Muscle layer of duodenum (tissue), 2 donors: ENCODE data around the gene TMEM127.

Experiments used
- H3K27ac ChIP-seq: one replicate; pipeline ENCODE4 v1.7.0; 2013; ENCODE audit warnings: mild to moderate bottlenecking, low read length
- H3K27me3 ChIP-seq: one replicate; pipeline ENCODE4 v1.7.0; 2013; ENCODE audit warnings: low read depth, mild to moderate bottlenecking, control low read depth, low read length
- H3K36me3 ChIP-seq, 2 donors: one replicate each; pipeline ENCODE4 v1.7.0; 2013; ENCODE audit warnings: low read length in 2 of 2, control low read depth in 1 of 2, mild to moderate bottlenecking in 1 of 2; ENCODE audit not compliant: insufficient read depth in 2 of 2, control insufficient read depth in 1 of 2
- H3K4me1 ChIP-seq, 2 donors: one replicate each; pipeline ENCODE4 v1.7.0; 2013; ENCODE audit warnings: low read length in 2 of 2, mild to moderate bottlenecking in 2 of 2, control low read depth in 1 of 2, moderate library complexity in 1 of 2; ENCODE audit not compliant: insufficient read depth in 2 of 2, control insufficient read depth in 1 of 2
- H3K4me3 ChIP-seq, 2 donors: one replicate each; pipeline ENCODE4 v1.7.0; 2013; ENCODE audit warnings: low read length in 2 of 2, low read depth in 1 of 2, mild to moderate bottlenecking in 1 of 2
- H3K9me3 ChIP-seq, 2 donors: one replicate each; pipeline ENCODE4 v1.7.0; 2013; ENCODE audit warnings: low read length in 2 of 2, control low read depth in 1 of 2, mild to moderate bottlenecking in 1 of 2; ENCODE audit not compliant: control insufficient read depth in 1 of 2
- donor health status: healthy.

TMEM127 gene

GRCh38 chr2:96250188-96250587, 15.6 kb downstream of the TMEM127 start:
- peaks cover 35 to 40% of the 10 kb centered on the region in 2 donors for H3K36me3 ChIP-seq
- no peak overlapping the region for H3K27ac ChIP-seq
- peaks cover 0 to 11% of the 10 kb centered on the region in 2 donors for H3K4me1 ChIP-seq
- no peaks in the 10 kb centered on the region for H3K27me3 ChIP-seq
- H3K9me3 ChIP-seq = no peaks in the 10 kb centered on the region
- H3K4me3 ChIP-seq = no peak overlapping the region

DNA sequence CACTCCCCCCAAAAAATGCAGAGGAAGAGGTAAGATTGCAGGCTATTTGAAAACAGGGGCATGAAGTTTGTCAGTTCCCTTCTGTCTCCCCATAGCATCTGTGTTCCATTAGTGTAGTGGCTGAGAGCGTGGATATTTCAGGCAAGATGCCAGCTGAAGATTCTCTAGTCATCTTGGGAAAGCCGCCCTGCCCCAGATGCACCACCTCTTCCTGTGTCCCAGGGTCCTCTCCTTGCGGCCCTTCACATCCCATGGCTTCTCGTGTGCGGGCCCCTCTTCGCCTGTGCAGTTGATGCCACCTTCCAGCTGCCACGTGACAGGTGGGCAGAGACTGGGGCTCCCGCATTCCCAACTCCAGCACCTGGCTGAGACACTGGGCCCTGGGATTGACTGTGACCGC, 16.1 kb downstream of the TMEM127 start:
- Histone ChIP-seq H3K27me3 (no peaks in the 10 kb centered on the region), H3K9me3 (no peaks in the 10 kb centered on the region), H3K27ac (no peak overlapping the region), H3K4me3 (no peak overlapping the region), H3K4me1 (peaks cover 0 to 11% of the 10 kb centered on the region in 2 donors), H3K36me3 (peaks cover 29 to 35% of the 10 kb centered on the region in 2 donors)

- Histone ChIP-seq H3K9me3 (no peaks in the 10 kb centered on the region), H3K4me3 (no peak overlapping the region), H3K4me1 (peaks cover 0 to 11% of the 10 kb centered on the region in 2 donors), H3K27ac (no peak overlapping the region), H3K36me3 (peaks cover 19 to 25% of the 10 kb centered on the region in 2 donors), H3K27me3 (no peaks in the 10 kb centered on the region)
Observed at GRCh38 chr2:96248624-96249023, 17.2 kb downstream of the TMEM127 start.

- Histone ChIP-seq H3K27me3 (no peaks in the 10 kb centered on the region), H3K4me3 (no peak overlapping the region), H3K36me3 (peaks cover 12 to 17% of the 10 kb centered on the region in 2 donors), H3K4me1 (peaks cover 0 to 11% of the 10 kb centered on the region in 2 donors), H3K27ac (no peak overlapping the region), H3K9me3 (no peaks in the 10 kb centered on the region)
Observed at GRCh38 chr2:96247896-96248295, 17.9 kb downstream of the TMEM127 start.

- no peak overlapping the region for H3K27ac ChIP-seq
- no peaks in the 10 kb centered on the region for H3K27me3 ChIP-seq
- H3K36me3 ChIP-seq = peaks cover 3 to 8% of the 10 kb centered on the region in 2 donors
- no peak overlapping the region for H3K4me3 ChIP-seq
- H3K9me3 ChIP-seq = no peaks in the 10 kb centered on the region
- peaks cover 0 to 9% of the 10 kb centered on the region in 2 donors for H3K4me1 ChIP-seq
Observed at GRCh38 chr2:96247009-96247408, 18.8 kb downstream of the TMEM127 start.

GRCh38 chr2:96245609-96246390, 20.0 kb downstream of the TMEM127 start:
- no peaks in the 10 kb centered on the region for H3K27me3 ChIP-seq
- H3K4me1 ChIP-seq = peaks cover 3 to 6% of the 10 kb centered on the region in 2 donors
- H3K4me3 ChIP-seq = no peak overlapping the region
- H3K27ac ChIP-seq = no peak overlapping the region
- peaks cover 0 to 3% of the 10 kb centered on the region in 2 donors for H3K36me3 ChIP-seq
- no peaks in the 10 kb centered on the region for H3K9me3 ChIP-seq

DNA sequence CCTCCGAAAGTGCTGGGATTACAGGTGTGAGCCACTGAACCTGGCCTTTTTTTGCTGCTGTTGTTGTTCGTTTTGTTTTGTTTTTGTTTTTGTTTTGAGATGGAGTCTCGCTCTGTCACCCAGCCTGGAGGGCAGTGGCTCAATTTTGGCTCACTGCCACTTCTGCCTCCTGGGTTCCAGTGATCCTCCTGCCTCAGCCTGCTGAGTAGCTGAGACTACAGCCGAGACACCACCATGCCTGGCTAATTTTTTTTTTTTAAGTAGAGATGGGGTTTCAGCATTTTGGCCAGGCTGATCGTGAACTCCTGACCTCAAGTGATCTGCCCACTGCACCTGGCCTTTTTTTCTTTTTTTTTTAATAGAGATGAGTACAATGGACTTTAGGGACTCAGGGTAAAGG, 22.0 kb downstream of the TMEM127 start:
- Histone ChIP-seq H3K4me1 (peaks cover 0 to 4% of the 10 kb centered on the region in 2 donors), H3K9me3 (no peaks in the 10 kb centered on the region), H3K4me3 (no peak overlapping the region), H3K36me3 (peaks cover 6 to 10% of the 10 kb centered on the region in 2 donors), H3K27ac (no peak overlapping the region), H3K27me3 (no peaks in the 10 kb centered on the region)

DNA sequence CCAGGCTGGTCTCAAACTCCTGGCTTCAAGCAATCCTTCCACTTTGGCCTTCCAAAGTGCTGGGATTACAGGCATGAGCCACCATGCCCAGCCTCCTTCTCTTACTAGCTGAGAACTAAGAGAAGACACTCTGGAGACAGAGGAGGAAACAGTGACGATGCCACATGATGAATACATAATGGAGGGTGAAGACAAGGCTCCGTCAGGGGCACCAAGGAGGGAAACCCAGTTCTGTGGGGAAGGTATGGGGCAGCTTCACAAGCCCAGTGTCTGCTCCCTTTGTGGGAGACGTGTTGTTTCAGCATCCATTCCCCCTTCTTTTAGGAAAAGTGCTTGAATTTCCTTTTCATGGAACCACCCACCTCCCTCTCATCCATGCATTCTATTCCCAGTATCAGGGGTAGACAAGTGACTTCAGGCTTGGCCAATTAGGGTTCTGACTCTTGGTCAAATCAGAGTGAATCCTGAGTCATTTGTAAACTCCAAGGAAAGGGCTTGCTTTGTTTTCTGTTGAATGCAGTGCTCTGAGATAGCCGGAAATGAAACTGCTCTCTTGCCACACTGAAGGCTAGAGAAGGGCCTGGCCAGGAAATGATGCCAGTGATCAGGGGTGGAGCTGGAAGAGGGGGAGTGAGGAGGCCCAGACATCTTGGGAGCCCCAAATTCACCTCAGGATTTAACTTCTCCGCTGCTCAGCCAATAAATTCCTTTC, 23.7 kb downstream of the TMEM127 start:
- Histone ChIP-seq H3K4me3 (no peak overlapping the region), H3K27ac (peak overlapping the region; percentile 37), H3K4me1 (peaks cover 0 to 4% of the 10 kb centered on the region in 2 donors), H3K27me3 (no peaks in the 10 kb centered on the region), H3K36me3 (peaks cover 6 to 10% of the 10 kb centered on the region in 2 donors), H3K9me3 (no peaks in the 10 kb centered on the region)

DNA sequence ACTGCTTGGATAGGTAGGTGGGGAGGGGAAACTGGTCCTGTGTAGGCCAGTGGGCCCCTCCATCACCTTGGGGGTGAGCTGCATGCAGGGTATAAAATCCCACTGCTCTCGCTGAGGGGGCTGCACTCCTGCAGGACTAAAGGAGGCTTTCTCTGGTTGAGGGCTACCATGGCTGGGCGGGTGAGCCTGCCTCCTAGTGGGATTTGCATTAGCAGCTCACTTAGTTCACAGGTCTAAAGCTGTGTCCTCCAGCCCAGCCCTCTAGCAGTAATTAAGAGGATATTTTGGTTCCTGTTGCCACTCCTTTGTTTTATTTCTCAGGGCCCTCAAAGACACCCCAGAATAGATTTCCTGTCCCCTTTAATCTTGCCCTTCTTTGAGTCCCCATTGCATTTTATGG, 24.6 kb downstream of the TMEM127 start:
- Histone ChIP-seq H3K4me3 (no peak overlapping the region), H3K27ac (peak overlapping the region; percentile 37), H3K27me3 (no peaks in the 10 kb centered on the region), H3K4me1 (peaks cover 0 to 4% of the 10 kb centered on the region in 2 donors), H3K36me3 (peaks cover 6 to 10% of the 10 kb centered on the region in 2 donors), H3K9me3 (no peaks in the 10 kb centered on the region)

DNA sequence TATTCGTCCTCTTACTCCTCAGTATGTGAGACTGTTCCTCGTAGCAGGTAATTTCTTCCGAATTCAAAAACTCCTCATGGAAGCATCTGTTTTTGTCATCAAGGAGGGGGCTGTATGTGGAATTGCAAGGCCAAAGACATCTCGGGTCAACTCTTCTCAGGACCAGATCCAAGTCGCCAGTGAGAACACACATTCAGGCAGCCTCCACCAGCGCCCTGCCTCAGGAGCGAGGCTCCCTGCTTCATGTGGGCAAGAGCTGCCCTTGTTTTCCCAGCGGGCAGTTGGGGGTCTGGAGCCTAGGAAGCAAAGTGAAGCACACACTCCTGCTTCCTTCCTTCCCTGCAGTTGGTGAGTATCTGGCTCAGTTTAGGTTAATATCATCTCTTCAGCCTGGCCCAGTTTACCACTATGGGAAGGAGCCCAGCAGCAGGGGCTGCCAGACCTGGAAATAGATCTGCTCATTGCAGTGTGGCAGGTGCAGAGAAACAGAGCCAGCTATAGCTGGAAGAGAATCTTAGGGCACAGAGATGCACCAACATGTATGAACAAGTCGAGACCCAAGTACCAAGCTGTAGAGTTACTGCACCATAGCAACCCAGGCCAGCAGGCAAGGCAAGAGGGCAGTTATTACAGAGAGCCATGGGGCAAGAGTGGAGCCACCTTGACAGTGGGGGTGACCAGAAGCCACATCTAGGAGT, 25.3 kb downstream of the TMEM127 start:
- Histone ChIP-seq H3K27me3 (no peaks in the 10 kb centered on the region), H3K27ac (no peak overlapping the region)

DNA sequence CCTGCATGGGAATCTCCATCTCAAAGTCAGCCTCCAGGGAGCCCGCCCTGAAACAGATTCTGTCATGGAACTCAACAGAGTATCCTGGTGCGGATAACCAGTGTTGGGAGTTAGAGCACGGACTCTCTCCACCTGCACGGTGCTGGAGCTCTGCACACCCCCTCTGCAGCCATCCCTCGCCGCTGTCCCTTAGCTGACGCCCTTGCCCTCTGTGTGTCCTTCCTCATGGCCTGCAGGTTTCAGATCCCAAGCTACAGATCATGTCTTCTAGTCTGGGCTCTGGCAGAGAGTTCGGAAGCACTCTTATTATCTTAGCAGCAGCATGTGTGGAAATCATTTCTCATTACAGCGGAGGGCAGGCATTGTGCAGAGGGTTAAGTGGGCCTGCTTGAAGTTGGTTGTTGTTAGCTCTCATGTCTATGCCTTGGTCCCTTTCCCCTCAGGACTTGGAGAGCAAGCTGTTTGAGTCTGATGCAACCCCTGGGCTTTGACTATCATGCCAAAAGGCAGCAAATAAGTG, 26.0 kb downstream of the TMEM127 start:
- Histone ChIP-seq H3K9me3 (no peaks in the 10 kb centered on the region), H3K4me1 (peaks cover 0 to 4% of the 10 kb centered on the region in 2 donors), H3K27ac (no peak overlapping the region), H3K27me3 (no peaks in the 10 kb centered on the region), H3K4me3 (no peak overlapping the region), H3K36me3 (peaks cover 6 to 10% of the 10 kb centered on the region in 2 donors)

More for the DNA sequence above, 25.3 kb downstream of the TMEM127 start:
- H3K4me1 ChIP-seq = peaks cover 0 to 4% of the 10 kb centered on the region in 2 donors
- H3K36me3 ChIP-seq = peaks cover 6 to 10% of the 10 kb centered on the region in 2 donors
- H3K4me3 ChIP-seq = no peak overlapping the region
- no peaks in the 10 kb centered on the region for H3K9me3 ChIP-seq
